DND-41 (cell line): ENCODE results near the gene C1QTNF12.

ENCODE experiments used
- CTCF ChIP-seq: IDR thresholded peaks from 2 replicates; pipeline ENCODE4 v1.5.1; 2012; ENCODE audit warnings: borderline replicate concordance, low read length, moderate library complexity, mild to moderate bottlenecking; ENCODE audit not compliant: poor library complexity, severe bottlenecking; ENCODE audit errors: extremely low read depth
- EZH2 ChIP-seq: IDR thresholded peaks from 3 replicates; pipeline ENCODE4 v1.6.1; 2012; ENCODE audit warnings: borderline replicate concordance, low read depth, mild to moderate bottlenecking, moderate library complexity, low read length, inconsistent platforms; ENCODE audit not compliant: severe bottlenecking

- TF ChIP-seq CTCF (no peak), EZH2 (no peak)
Measured at GRCh38 chr1:1250786-1251284, 4.3 kb upstream of the C1QTNF12 start.
